Measurements from ENCODE around the gene ZNF280C.

DNA sequence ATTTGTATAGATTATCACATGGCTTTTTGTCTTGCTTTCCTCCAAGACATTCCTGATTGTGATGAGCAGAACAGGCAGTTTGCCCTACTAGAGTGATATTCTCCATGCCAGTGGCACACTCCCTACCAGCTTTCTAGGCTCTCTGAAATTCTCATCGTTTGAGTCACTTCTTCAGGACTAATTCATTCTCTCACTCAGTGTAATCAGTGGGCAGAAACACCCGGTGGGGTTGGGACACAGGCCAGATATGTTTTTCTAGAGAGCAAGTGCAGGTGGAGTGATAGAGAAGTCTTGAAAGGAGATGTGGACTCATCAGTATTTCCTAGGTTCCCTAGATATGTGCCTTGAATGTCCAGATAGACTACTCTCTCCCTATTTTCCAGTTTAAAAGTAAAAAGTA, 83.8 kb downstream of the ZNF280C start:
- TF ChIP-seq, protein P1, sequence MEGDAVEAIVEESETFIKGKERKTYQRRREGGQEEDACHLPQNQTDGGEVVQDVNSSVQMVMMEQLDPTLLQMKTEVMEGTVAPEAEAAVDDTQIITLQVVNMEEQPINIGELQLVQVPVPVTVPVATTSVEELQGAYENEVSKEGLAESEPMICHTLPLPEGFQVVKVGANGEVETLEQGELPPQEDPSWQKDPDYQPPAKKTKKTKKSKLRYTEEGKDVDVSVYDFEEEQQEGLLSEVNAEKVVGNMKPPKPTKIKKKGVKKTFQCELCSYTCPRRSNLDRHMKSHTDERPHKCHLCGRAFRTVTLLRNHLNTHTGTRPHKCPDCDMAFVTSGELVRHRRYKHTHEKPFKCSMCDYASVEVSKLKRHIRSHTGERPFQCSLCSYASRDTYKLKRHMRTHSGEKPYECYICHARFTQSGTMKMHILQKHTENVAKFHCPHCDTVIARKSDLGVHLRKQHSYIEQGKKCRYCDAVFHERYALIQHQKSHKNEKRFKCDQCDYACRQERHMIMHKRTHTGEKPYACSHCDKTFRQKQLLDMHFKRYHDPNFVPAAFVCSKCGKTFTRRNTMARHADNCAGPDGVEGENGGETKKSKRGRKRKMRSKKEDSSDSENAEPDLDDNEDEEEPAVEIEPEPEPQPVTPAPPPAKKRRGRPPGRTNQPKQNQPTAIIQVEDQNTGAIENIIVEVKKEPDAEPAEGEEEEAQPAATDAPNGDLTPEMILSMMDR (IDR thresholded peaks at IDR 0.05) = no peak
- TF ChIP-seq POLR2A (IDR thresholded peaks at IDR 0.05) = no peak

All from heart left ventricle (tissue), 13 donors.